Osteoblast (primary cell): ENCODE data around the gene SOX8. TPM values are rescaled to one million over a fixed set of nuclear protein-coding genes. Genes with fewer than 3 reads are reported as not detected.

ENCODE experiments used
- DNase-seq: peaks from one replicate; pipeline ENCODE4 v3.0.0; 2011; ENCODE audit warnings: low spot score, mixed read lengths; ENCODE audit not compliant: insufficient read length; ENCODE audit errors: missing footprints
- H2AFZ ChIP-seq: 2 replicates; pipeline ENCODE4 v1.6.0; 2011; ENCODE audit warnings: mild to moderate bottlenecking, low read length
- H3K27ac ChIP-seq: 2 replicates; pipeline ENCODE4 v1.5.1; 2011; ENCODE audit warnings: mild to moderate bottlenecking, low read depth, low read length, moderate library complexity
- H3K27me3 ChIP-seq: 2 replicates; pipeline ENCODE4 v1.6.0; 2012; ENCODE audit warnings: mild to moderate bottlenecking, control low read depth, inconsistent platforms, low read length, moderate library complexity; ENCODE audit not compliant: insufficient read depth
- H3K36me3 ChIP-seq: 2 replicates; pipeline ENCODE4 v1.5.1; 2011; ENCODE audit warnings: mild to moderate bottlenecking, low read length, control low read depth, moderate library complexity; ENCODE audit not compliant: insufficient read depth
- H3K4me1 ChIP-seq: 2 replicates; pipeline ENCODE4 v1.5.1; 2011; ENCODE audit warnings: mild to moderate bottlenecking, low read length, control low read depth, moderate library complexity; ENCODE audit not compliant: insufficient read depth
- H3K4me2 ChIP-seq: 2 replicates; pipeline ENCODE4 v1.6.0; 2011; ENCODE audit warnings: mild to moderate bottlenecking, low read length; ENCODE audit not compliant: insufficient read depth
- H3K4me3 ChIP-seq: fragments of 200-600 bp; sonication (generic); 3 replicates; pipeline ENCODE4 v1.5.1; 2012; ENCODE audit warnings: mild to moderate bottlenecking, low read length, inconsistent platforms; ENCODE audit not compliant: insufficient read depth
- H3K79me2 ChIP-seq: 2 replicates; pipeline ENCODE4 v1.6.0; 2012; ENCODE audit warnings: mild to moderate bottlenecking, low read length, control low read depth, inconsistent platforms; ENCODE audit not compliant: insufficient read depth
- H3K9me3 ChIP-seq: 2 replicates; pipeline ENCODE4 v1.5.1; 2011; ENCODE audit warnings: low read depth, low read length, control low read depth
- H4K20me1 ChIP-seq: 2 replicates; pipeline ENCODE4 v1.6.0; 2012; ENCODE audit warnings: mild to moderate bottlenecking, low read length, control low read depth; ENCODE audit not compliant: insufficient read depth
- CTCF ChIP-seq: IDR thresholded peaks from 2 replicates; pipeline ENCODE4 v1.5.1; 2011; ENCODE audit warnings: mild to moderate bottlenecking, low read depth, low read length, moderate library complexity; ENCODE audit errors: extremely low read depth
- total RNA-seq: library from RNA; depleted of rRNA; stranded (reverse); fragments of >200 nt; gene quantifications from 2 replicates; pipeline ENCODE4 v1.2.3, GENCODE V29; 2012

Gene SOX8
- total RNA-seq, 1 donor: not detected

- Histone ChIP-seq H2AFZ (no peak overlapping the region), H3K4me2 (no peak overlapping the region)
- no peak for DNase-seq
Observed at GRCh38 chr16:1036166-1036565, 54.6 kb downstream of the SOX8 start.

More at GRCh38 chr16:1036166-1036565, 54.6 kb downstream of the SOX8 start:
- H4K20me1 ChIP-seq: no peaks in the 10 kb centered on the region
- H3K36me3 ChIP-seq: no peaks in the 10 kb centered on the region
- TF ChIP-seq CTCF: no peak
- no peaks in the 10 kb centered on the region for H3K9me3 ChIP-seq
- H3K79me2 ChIP-seq: no peaks in the 10 kb centered on the region
- no peak overlapping the region for H3K27ac ChIP-seq
- H3K4me3 ChIP-seq: no peak overlapping the region
- H3K4me1 ChIP-seq: no peaks in the 10 kb centered on the region
- no peaks in the 10 kb centered on the region for H3K27me3 ChIP-seq

Other genes with a start within 250 kb of the SOX8 start
- gene CIAO3, start 240.8 kb upstream of the SOX8 start, total RNA-seq: 32.2 and 35.1 TPM in 2 replicates
- gene MSLN, start 221.0 kb upstream of the SOX8 start, total RNA-seq: under 0.01 and 1.2 TPM in 2 replicates
- 23.3 and 28.2 TPM in 2 replicates for gene RPUSD1, start 193.4 kb upstream of the SOX8 start, total RNA-seq
- 3.3 and 3.8 TPM in 2 replicates for gene CHTF18, start 193.2 kb upstream of the SOX8 start, total RNA-seq
- gene GNG13, start 181.0 kb upstream of the SOX8 start, total RNA-seq: not detected in 2 replicates
- gene LMF1, start 10.8 kb upstream of the SOX8 start, total RNA-seq: 25.3 and 35.8 TPM in 2 replicates
- not detected in 2 replicates for gene SSTR5, start 91.0 kb downstream of the SOX8 start, total RNA-seq
- gene C1QTNF8, start 114.5 kb downstream of the SOX8 start, total RNA-seq: not detected in 2 replicates
- under 0.01 TPM in 2 replicates for gene CACNA1H, start 171.3 kb downstream of the SOX8 start, total RNA-seq
- gene TPSG1, start 243.5 kb downstream of the SOX8 start, total RNA-seq: not detected in 2 replicates
- not detected in 2 replicates for gene TPSB2, start 248.4 kb downstream of the SOX8 start, total RNA-seq